Bone marrow (tissue), 2 donors: Measurements from ENCODE around the gene ZNF385D.

Experiments used
- DNase-seq, 2 donors: peaks; one replicate each; lab custom pipeline; 2025; lab: John Stamatoyannopoulos, UW

ZNF385D gene

GRCh38 chr3:21613372-21614070, 137.5 kb downstream of the ZNF385D start:
- no peak for DNase-seq

- no peak for DNase-seq
These were observed 149.8 kb downstream of the ZNF385D start for GRCh38 chr3:21601178-21601577.

GRCh38 chr3:21599890-21600289, 151.1 kb downstream of the ZNF385D start:
- no peak for DNase-seq

GRCh38 chr3:21592828-21593227, 158.2 kb downstream of the ZNF385D start:
- DNase-seq = no peak

- no peak for DNase-seq
These were observed 163.1 kb downstream of the ZNF385D start for GRCh38 chr3:21587894-21588293.

GRCh38 chr3:21585216-21585740, 165.7 kb downstream of the ZNF385D start:
- DNase-seq = no peak

GRCh38 chr3:21573291-21573690, 177.7 kb downstream of the ZNF385D start:
- no peak for DNase-seq

GRCh38 chr3:21564531-21564930, 186.5 kb downstream of the ZNF385D start:
- DNase-seq = no peak

DNA sequence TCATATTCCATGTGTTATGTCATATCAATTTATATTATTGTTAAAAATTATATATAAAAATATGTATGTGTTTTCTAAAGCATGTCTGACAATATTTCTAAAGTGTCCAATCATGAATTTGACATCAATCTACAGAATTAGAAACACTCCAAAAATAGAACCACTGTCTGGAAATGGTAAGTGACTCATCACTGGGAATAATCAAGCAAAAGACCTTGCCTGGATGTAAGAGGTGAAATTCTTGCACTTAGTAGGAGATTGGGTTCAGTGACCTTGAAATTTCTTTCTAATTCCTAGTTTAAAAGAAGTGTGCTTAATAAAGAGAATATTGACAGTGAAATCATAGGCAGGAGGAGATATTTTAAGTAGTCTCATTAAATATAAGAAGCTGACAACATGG, 188.8 kb downstream of the ZNF385D start:
- no peak for DNase-seq

DNA sequence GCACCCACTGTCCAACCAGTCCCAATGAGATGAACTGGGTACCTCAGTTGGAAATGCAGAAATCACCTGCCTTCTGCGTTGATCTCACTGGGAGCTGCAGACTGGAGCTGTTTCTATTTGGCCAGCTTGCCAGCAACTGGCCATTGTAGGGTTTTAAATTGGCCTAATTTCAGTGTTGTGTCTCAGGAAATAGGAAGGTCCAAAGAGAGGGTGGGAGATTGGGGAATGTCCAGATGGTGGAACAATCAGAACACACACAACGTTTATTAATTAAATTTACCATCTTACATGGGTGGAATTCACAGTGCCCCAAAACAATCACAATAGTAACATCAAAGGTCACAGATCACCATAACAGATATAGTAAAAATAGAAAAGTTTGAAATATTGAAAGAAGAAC, 189.5 kb downstream of the ZNF385D start:
- no peak for DNase-seq

GRCh38 chr3:21551019-21551418, 200.0 kb downstream of the ZNF385D start:
- no peak for DNase-seq

- DNase-seq = no peak
These were observed 206.9 kb downstream of the ZNF385D start for GRCh38 chr3:21544076-21544462.

DNA sequence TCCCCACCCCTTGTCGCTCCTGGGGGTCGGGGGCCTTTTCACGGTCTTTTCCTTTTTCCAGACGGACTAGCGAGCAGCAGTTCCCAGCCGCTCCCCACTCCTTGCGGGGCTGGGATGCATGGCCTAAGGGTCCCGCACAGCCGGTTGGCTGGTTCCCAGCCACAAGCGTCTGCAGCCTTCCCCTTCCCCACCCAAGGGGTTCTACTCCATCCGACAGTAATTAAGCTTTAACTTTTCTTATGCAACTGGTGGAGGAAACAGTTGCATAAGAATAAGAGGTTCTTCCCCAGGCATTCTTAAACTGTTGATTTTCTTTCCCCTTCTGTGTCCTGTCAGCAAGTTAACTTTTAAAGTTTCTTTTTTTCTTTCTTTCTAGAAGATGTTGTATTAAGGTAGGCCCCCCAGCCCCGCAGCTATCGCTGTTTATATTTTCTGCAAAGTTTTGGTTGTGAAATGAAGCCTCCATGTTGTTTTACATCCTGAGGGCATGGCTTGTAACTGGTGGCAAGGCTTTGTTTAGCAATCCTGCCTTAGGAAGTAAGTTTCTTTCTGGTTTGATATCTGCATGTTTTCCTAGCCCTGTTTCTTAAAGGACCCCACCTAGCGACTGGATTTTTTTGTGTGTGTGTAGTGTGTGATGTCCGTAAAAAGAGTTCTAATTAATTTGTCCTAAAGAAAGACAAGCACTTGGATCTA, 207.5 kb downstream of the ZNF385D start:
- DNase-seq = no peak

DNA sequence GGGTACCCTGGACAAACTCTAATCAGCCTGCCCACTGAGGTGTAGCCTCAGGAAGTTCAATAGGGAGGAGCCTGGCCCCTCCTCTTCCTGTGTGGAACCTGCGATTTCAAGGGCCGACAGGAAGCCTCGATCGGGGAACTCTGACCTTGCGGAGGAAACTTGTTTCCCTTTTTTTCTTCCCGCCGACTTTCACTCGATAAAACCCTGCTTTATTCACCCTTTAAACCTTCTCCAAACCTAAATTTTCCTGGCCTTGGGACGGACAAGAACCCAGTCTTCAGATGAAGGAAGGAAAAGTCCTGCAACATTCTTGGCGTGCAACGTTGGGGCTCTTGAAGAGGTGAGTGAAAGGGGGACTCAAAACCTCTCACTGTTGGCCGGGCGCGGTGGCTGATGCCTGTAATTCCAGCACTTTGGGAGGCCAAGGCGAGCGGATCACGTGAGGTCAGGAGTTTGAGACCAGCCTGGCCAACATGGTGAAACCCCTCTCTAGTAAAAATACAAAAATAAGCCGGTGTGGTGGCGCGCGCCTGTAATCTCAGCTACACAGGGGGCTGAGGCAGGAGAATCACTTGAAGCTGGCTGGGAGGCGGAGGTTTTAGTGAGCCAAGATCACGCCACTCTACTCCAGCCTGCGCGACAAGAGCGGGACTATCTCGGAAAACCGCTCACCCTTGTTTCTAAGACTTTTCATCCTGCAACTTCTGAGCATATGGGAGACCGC, 208.2 kb downstream of the ZNF385D start:
- no peak for DNase-seq

DNA sequence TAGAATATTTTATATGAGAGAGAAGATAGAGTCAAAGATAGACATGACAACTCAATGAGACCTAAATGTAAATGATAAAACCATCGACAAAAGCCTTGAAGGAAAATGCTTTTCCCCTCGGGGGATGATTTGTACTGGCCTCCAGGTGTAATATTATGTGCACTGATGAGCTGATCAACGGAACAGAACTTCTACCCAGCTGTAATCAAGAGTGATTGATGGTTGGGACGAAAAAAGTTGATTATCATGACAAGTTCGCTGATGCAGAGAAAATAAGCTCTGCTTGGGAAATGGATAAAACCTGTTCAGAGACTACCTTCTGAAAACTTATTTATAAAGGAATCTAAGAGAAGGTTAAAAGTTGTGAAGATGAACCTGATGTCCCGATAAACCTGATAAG, 210.7 kb downstream of the ZNF385D start:
- no peak for DNase-seq

GRCh38 chr3:21534462-21534861, 216.5 kb downstream of the ZNF385D start:
- DNase-seq = no peak

DNA sequence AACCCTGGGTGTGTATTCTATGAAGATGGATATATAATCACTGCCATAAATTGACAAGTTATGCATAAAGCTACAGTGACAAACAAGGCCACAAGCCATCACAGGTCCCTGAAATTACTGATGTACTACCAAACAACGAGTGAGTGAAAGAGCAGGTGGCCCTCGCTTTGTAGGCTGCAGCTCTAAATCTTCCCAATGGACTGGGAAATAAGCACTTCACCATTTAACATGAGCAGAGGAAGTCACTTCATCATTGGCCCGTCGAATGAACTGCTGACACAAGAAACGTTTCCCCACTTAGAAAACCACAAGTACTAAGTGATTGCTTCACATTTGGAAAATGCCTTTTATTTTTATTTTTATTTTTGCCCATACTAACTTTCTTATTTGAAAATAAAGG, 218.0 kb downstream of the ZNF385D start:
- no peak for DNase-seq

GRCh38 chr3:21531909-21532308, 219.1 kb downstream of the ZNF385D start:
- no peak for DNase-seq

DNA sequence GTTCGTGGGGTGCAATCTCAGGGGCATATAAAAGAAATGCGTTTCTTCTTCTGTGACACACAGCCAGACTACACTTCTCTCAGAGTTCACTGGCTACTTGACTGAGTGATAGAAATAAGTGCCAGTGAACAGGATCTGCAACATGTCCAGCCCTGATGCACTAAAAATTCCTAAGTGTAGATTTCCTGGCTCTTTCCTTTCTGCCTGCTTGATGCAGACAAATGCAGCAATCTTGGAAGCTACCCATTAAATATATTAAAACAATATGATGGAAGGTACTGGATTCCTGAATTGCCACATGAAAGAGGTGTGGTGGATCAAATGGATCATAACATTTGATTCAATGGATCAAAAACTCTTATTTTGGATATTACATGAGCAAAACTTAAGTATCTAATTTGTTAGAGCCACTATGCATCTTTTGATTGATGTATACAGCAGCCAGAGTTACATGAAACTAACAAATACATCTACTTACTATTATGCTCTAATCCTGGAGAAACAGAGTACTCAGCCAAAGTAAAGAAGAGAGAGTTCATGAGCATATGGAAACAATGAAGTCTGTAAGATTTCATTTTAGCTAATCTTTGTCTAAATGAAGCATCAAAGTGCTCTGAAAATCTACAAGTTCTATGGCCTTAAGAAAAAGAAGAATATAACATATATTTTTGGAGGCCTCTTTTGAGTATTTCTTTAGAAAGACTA, 222.6 kb downstream of the ZNF385D start:
- no peak for DNase-seq

DNA sequence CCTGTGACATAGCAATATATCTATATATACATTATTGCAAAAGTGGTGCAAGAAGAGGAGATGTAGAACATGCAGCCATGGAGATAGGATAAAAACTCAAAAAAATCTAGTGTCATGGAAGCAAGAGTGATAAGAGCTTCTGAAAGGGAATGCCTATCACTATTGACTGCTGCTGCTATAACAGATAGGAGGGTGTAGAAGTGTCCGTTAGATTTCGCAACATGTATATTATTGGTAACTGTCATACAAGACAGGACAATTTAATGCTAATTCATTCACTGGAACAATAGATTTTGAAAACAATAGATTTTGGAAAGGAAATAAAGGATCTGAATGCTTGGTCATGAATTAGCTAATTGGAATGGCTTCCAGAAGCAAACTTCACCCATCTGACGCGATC, 224.5 kb downstream of the ZNF385D start:
- no peak for DNase-seq

- DNase-seq = no peak
These were observed 226.9 kb downstream of the ZNF385D start for GRCh38 chr3:21524133-21524532.
